Fibroblast of skin of left quadriceps (primary cell): Measurements from ENCODE around the gene SELENOO.

ENCODE experiments used
- DNase-seq, 2 experiments: peaks; one replicate each; pipeline ENCODE4 v3.0.0-alpha.2; 2013; ENCODE audit warnings: low read depth in 2 of 2

SELENOO gene

GRCh38 chr22:50238755-50239154 is 37.9 kb downstream of the SELENOO start:
- DNase-seq = no peak

- DNase-seq = no peak
Measured at GRCh38 chr22:50242406-50242949, 41.7 kb downstream of the SELENOO start.

DNA sequence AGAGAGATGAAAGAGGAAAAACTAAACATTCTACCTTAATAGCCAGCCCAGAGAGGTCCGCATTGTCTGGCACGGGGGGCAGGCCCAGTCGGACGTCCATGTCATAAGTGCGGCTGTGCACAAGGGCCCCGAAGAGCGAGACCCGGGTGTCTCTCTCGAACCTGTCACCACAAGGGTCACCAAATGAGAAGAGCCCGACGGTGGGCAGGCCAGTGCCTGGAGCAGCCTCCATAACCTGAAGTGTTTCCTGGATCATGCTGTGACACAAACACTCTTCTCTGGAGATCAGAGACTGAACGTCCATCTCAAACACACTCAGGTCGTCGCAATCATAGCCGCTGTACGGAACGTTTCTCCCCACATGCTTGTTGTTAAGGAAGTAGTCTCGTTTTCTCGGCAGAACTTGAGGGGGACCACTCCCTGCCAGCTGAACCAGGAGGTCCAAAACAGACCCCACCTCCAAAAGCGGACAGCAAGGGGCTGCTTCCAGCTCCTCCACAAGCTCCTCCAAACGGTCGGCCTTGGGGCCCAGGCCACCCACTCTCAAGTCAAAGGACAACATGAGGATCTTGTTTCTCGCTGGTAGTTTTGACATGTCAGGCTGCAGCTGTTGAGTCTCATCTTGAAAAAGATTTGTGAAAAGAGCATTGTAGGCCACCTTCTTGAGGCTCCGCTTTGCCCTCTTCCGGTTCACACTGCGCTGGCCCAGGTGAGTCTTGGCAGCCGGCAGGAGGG is 43.0 kb downstream of the SELENOO start:
- no peak for DNase-seq

- DNase-seq = peak; percentile 71 to 77
Measured at GRCh38 chr22:50244420-50245213, 43.8 kb downstream of the SELENOO start, which contains the start of gene TUBGCP6. TSS of gene TUBGCP6 (minus strand) at chr22:50245023. CDS start at chr22:50244459, 564 bp downstream.

- no peak for DNase-seq
Measured at GRCh38 chr22:50245214-50246072, 44.6 kb downstream of the SELENOO start.

DNA sequence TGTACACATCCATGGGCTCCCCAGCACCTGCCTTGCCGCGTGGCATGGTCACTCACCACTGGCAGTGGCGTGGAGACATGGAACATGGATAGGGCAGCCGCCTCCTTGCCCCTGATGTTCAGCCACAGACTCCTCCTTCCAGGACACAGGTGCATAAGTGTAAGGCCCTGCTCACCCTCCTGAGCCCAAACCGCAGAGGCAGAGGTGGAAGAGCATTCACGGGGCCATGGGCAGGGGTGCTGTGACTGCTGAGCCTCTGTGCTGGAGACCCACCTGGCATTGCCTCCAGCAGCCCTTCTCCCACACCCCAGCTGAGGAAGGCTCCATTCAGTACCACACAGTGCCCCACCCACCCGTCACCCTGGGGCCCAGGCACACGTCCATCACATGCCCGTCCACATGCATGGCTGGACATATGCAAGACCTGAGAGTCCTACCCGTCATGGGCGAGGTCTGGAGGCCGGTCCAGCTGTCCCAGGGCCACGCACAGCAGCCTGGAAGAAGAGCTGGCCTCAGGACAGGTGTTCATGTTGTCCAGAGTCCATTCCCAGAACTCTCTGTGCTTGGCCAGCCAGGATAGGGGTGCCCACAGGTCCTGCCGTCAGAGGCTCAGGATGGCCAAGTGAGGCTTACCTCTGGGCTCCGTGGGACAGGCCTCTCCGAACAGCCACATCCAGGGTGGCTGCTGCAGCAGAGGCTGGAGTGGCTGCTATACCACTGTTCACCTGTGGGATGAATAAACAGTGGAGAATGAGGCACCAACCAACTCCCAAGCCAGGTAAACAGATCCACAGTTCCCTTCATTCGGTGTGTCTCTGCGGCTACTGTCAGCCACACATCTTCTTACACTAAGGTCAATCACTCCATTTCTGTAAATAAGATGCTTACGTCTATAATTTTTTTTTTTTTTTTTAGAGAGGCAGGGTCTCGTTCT is 45.7 kb downstream of the SELENOO start:
- DNase-seq = no peak

DNA sequence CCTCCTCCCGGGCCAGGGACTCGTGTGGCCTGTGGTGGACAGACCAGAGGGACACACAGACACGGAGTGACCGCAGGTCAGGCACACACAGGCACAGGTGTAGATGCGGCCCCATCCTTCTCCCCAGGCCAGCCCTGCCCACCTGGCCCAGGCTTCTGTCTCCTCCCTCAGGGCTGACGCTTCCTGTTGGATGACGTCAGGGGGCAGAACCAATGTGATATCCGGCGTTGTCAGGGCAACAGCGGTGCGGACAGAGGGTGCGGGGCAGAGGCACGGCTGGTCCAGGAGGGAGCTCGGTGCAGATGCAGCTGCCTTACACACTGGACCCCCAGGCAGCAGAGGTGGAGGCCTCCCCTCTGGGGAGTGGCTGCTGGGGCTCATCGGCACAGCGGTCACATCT is 46.9 kb downstream of the SELENOO start:
- no peak for DNase-seq

GRCh38 chr22:50248196-50249081 is 47.6 kb downstream of the SELENOO start:
- DNase-seq = no peak

GRCh38 chr22:50249341-50250248 is 48.8 kb downstream of the SELENOO start:
- DNase-seq = no peak

DNA sequence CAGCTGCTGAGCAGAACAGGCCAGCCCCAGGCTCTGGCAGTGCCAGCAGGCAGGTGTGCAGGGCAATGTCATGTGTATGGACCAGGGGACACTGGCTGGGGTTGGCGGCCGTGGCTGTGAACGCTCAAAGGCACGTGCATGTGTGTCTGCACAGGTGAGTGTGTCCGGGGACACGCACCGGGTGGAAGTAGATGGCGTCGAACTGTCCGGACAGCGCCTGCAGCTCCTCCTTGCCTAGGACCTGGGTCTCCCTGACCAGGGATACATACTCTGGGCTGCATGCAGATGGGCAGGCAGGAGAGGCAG is 49.4 kb downstream of the SELENOO start:
- DNase-seq = no peak

- DNase-seq = peak; percentile 53 to 56
Measured at GRCh38 chr22:50250555-50251476, 50.0 kb downstream of the SELENOO start, which contains the start of gene HDAC10. TSS of gene HDAC10 (minus strand) at chr22:50251265. CDS start at chr22:50251032, 233 bp downstream.

- no peak for DNase-seq
Measured at GRCh38 chr22:50251477-50252081, 50.8 kb downstream of the SELENOO start.

DNA sequence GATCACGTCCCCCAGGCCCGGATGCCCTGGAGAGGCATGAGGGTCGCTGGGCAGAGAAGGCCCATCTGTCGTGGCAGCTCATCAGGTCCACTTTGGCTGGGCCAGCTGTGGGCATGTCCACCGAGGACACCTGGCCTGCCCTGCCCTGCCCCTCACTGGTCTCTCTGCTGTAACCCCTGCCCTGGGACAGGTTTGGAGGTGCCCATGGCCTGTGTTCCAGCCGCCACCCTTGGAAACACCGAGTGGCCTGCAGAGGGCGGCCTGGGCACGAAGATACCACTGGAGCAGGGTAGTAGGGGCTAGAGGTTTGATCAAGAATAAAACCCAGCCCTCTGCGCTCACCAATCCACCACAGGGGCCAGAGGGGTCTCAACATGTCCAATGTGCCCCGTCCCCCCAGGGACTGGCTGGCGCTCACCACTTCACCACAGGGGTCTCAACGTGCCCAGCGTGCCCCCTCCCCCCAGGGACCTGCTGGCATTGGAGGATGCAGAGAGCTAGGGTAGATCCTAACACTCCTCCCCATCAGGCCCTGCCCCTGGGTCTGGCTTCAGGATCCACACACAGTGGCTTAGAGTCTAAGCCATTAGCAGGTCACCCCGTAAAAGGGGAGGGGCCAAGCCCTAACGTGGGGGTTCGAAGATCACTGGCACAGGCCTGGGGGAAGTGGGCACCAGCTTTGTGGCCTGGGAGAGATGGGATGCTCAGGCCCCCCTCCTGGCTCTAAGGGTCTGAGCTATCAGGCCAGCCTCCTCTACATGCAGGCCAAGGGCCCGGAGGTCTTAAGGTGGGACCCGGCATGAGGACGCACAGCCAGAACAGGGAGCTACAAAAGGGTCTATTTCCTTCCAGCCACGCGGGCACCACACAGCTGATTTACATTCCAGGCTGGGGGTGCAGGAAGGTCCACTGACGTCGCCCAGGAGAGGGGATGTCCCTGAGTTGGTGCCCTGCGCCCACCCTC is 51.6 kb downstream of the SELENOO start:
- DNase-seq = no peak

- no peak for DNase-seq
Measured at GRCh38 chr22:50253046-50253915, 52.5 kb downstream of the SELENOO start.

DNA sequence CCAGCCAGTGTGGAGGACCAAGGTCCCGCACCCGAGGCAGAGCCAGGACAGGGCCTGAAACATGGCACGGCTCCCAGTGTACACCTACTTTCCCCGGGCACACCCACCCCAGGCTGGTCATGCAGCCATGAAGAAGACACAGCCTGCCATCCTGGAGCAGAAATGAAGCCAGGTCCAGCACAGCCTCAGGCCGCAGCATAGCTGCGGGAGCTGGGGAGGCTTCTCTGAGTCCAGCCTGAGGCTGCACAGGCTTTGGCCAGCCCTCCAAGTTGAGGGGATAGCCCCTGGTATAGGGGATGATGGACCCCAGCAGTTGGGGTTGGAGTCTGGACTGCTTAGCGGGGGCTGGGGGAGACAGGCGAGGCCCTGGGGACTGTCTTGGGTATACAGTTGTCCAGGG is 53.1 kb downstream of the SELENOO start:
- DNase-seq = no peak
